ENCODE measurements around the gene CXCR6.

CXCR6 gene

DNA sequence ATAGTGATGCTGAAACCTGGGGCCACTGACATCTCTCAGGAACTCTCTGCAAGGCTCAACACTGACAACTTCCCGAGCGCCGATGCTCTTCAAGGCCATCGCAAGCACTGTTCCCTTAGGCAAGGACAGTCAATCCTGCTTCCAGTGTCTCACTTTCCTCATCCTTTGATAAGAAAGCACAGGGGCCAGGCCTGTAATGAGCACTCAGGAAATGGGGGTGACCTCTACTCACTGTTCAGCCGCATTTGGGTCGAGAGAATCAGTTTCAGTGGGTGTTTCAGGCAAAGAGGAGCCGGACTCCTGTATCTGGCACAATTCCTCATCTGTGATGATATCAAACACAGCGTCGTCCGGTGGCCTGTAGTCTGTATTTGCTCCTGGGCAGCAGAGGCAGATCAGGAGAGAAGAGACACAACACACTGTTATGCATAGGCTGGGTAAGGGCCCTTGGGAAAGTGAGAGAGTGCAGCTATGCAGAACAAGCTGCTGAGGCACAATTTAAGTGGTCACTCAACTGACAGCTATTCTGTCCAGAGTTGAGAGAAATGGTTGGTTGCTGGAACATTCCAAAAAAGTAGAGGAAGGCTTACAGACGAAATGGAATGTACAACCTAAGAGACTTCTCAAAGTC lies 11.9 kb downstream of the CXCR6 start:
- TF ChIP-seq, protein P1, sequence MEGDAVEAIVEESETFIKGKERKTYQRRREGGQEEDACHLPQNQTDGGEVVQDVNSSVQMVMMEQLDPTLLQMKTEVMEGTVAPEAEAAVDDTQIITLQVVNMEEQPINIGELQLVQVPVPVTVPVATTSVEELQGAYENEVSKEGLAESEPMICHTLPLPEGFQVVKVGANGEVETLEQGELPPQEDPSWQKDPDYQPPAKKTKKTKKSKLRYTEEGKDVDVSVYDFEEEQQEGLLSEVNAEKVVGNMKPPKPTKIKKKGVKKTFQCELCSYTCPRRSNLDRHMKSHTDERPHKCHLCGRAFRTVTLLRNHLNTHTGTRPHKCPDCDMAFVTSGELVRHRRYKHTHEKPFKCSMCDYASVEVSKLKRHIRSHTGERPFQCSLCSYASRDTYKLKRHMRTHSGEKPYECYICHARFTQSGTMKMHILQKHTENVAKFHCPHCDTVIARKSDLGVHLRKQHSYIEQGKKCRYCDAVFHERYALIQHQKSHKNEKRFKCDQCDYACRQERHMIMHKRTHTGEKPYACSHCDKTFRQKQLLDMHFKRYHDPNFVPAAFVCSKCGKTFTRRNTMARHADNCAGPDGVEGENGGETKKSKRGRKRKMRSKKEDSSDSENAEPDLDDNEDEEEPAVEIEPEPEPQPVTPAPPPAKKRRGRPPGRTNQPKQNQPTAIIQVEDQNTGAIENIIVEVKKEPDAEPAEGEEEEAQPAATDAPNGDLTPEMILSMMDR (IDR thresholded peaks at IDR 0.05; ENCODE audit: extremely low read depth, insufficient read depth, missing control alignments) = no peak
- no peak for DNase-seq (ENCODE audit: low spot score)
- in situ Hi-C loops (cut with MboI; ENCODE audit: low pct_unique_long_range_greater_than_20kb, low sequenced_read_pairs, unreplicated experiment) = no loop called here

DNA sequence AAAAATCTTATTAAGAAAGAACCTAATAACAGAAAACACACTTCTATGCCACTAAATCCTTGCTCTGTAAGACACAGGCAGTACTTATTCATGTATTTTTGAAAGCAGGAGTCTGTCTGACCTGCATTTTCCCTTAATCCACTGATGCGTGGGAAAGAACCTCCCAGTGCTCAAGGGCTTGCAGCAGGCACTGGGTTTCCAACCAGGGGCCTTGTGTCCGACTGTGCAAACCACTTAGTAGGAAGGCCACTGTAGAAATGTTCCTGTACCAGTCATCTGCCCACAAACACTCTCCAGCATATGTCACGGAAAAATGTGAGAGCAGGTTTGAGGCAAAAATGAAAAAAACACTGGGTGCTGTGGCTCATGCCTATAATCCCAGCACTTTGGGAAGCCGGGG lies 12.4 kb downstream of the CXCR6 start:
- TF ChIP-seq, protein P1 (IDR thresholded peaks at IDR 0.05; ENCODE audit: extremely low read depth, insufficient read depth, missing control alignments) = no peak
- no peak for DNase-seq (ENCODE audit: low spot score)
- in situ Hi-C loops (cut with MboI; ENCODE audit: low pct_unique_long_range_greater_than_20kb, low sequenced_read_pairs, unreplicated experiment) = no loop called here

DNA sequence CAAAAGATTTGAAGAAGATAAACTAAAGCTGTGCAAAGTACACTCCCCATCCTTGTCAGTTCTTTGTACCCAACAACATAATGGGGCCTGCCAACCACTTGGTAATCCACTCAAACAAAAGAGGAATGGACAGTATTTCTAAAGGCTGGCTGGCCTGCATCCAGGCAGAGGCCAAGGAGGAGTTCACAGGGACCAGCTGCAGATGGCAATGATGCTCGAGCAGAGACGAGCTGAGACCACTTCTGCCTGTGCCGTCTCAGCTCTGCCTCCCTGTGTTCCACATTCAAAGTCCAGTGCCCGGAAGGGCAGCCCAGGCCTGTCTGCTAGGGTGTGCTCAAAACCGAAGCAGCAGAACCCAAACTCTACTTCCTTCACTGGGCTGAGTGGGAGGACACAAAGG lies 14.3 kb downstream of the CXCR6 start:
- in situ Hi-C loops (cut with MboI; ENCODE audit: low pct_unique_long_range_greater_than_20kb, low sequenced_read_pairs, unreplicated experiment) = no loop called here
- TF ChIP-seq, protein P1 (IDR thresholded peaks at IDR 0.05; ENCODE audit: extremely low read depth, insufficient read depth, missing control alignments) = no peak
- DNase-seq (ENCODE audit: low spot score) = no peak

DNA sequence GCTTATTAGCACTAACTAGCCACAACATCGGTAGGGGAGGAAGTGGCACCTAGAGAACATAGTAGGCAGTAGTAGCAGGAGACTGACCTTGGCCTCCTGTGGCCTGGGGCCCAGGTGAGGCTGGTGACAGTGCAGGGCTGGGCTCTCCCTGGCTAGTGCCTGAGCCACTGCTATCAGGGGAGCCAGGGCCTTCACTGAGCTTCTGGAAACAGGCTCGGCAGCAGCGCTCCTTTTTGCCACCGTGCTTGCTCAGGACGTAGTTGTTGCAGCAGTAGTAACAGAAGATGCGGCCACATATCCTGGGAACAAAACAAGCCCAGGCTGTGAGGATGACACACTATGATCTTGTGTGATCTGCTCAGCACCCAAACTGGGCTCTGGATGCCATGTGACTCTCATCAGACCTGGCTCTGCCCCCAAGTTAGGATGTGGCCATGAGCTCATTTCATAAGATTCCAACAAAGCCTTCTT lies 15.1 kb downstream of the CXCR6 start:
- in situ Hi-C loops (cut with MboI; ENCODE audit: low pct_unique_long_range_greater_than_20kb, low sequenced_read_pairs, unreplicated experiment) = no loop called here
- DNase-seq (ENCODE audit: low spot score) = no peak
- TF ChIP-seq, protein P1 (IDR thresholded peaks at IDR 0.05; ENCODE audit: extremely low read depth, insufficient read depth, missing control alignments) = no peak

DNA sequence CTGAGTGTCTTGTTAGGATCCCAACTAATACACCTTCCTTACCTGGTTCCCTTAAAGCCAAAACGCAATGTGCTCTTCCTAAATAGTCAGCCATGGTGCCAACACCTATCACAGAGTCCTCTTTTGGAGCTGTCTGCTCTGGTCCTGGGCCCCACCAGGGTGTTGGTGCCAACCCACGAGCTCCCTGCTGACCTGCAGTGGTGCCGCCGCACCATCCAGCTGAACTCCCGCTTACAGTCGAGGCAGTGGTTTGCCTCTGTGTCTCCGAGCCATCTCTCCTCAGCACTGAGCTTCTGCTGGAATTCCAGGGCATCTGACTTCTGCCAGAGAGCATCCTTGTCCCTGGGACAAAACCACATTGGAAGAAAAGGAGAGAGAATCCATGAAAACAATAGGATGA lies 15.9 kb downstream of the CXCR6 start:
- in situ Hi-C loops (cut with MboI; ENCODE audit: low pct_unique_long_range_greater_than_20kb, low sequenced_read_pairs, unreplicated experiment) = no loop called here
- TF ChIP-seq, protein P1 (IDR thresholded peaks at IDR 0.05; ENCODE audit: extremely low read depth, insufficient read depth, missing control alignments) = no peak
- DNase-seq (ENCODE audit: low spot score) = no peak

DNA sequence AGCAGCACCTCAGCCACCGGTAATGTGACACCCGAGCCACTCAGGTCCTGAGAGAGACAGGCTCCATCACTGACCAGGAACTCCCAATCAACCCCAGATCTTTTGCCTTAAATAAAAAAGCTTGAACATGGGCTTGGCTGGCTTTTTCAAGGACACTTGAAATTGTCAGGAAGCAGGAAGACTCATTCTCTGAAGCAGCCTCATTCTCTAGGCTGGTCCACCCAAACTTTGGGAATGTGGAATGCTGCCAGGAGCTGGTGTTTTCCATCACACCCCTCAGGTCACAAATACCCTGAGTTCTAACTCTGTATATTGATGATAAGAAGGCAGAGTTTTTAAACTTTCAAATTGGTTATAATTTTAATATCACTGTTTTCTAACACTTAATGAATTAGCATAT lies 17.0 kb downstream of the CXCR6 start:
- DNase-seq (ENCODE audit: low spot score) = no peak
- in situ Hi-C loops (cut with MboI; ENCODE audit: low pct_unique_long_range_greater_than_20kb, low sequenced_read_pairs, unreplicated experiment) = no loop called here
- TF ChIP-seq, protein P1 (IDR thresholded peaks at IDR 0.05; ENCODE audit: extremely low read depth, insufficient read depth, missing control alignments) = no peak

All from GM13977 (cell line).